B cell (primary cell): ENCODE results near the gene CHRM4.

Source experiments
- EZH2 ChIP-seq: IDR thresholded peaks from 2 replicates; pipeline ENCODE4 v1.6.1; 2012; ENCODE audit warnings: borderline replicate concordance, low read depth, mild to moderate bottlenecking, moderate library complexity, low read length; ENCODE audit not compliant: insufficient read depth, poor library complexity, severe bottlenecking
- TF ChIP-seq, protein P1 (sequence below): fragments of 200-600 bp; IDR thresholded peaks from one replicate; pipeline ENCODE4 v1.8.0; 2022; ENCODE audit warnings: antibody characterized with exemption, mild to moderate bottlenecking

DNA sequence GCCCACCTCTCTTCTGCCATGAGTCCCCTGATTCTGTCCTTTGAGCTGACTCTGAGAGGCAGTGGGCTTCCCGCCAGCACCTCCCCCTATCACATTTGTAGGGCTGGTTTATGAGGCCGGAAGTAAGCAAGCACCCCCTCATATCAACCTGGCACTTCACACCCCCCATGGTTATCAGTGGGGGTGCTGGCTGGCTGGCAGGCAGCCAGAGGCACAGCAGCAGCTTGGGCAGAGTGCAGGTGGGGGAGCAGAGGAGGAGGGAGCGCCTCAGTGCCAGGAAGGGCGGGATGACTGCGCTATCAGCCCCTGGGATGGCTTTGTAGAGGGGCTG lies 22.9 kb upstream of the CHRM4 start:
- no peak for TF ChIP-seq EZH2
- TF ChIP-seq, protein P1, sequence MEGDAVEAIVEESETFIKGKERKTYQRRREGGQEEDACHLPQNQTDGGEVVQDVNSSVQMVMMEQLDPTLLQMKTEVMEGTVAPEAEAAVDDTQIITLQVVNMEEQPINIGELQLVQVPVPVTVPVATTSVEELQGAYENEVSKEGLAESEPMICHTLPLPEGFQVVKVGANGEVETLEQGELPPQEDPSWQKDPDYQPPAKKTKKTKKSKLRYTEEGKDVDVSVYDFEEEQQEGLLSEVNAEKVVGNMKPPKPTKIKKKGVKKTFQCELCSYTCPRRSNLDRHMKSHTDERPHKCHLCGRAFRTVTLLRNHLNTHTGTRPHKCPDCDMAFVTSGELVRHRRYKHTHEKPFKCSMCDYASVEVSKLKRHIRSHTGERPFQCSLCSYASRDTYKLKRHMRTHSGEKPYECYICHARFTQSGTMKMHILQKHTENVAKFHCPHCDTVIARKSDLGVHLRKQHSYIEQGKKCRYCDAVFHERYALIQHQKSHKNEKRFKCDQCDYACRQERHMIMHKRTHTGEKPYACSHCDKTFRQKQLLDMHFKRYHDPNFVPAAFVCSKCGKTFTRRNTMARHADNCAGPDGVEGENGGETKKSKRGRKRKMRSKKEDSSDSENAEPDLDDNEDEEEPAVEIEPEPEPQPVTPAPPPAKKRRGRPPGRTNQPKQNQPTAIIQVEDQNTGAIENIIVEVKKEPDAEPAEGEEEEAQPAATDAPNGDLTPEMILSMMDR, result no peak
